Stimulated activated naive CD8-positive, alpha-beta T cell treated with anti-CD3 and anti-CD28 coated beads, Interleukin-15, Interleukin-2, amounts not matched to agents 100 ng/mL and 50 ng/mL, for 24 hours (primary cell): ENCODE results near the gene DCAF7.

ENCODE experiments used
- H3K27ac Mint-ChIP-seq: one replicate; pipeline ENCODE4 v1.8.0; 2021; ENCODE audit warnings: mild to moderate bottlenecking, mixed read lengths
- H3K27me3 Mint-ChIP-seq: one replicate; pipeline ENCODE4 v1.8.0; 2021; ENCODE audit warnings: mixed read lengths
- H3K36me3 Mint-ChIP-seq: one replicate; pipeline ENCODE4 v1.8.0; 2021; ENCODE audit warnings: low read depth, mixed read lengths
- H3K4me1 Mint-ChIP-seq: one replicate; pipeline ENCODE4 v1.8.0; 2021; ENCODE audit warnings: low read depth, mixed read lengths
- H3K4me3 Mint-ChIP-seq: one replicate; pipeline ENCODE4 v1.8.0; 2021; ENCODE audit warnings: mild to moderate bottlenecking, mixed read lengths
- H3K9me3 Mint-ChIP-seq: one replicate; pipeline ENCODE4 v1.8.0; 2021; ENCODE audit warnings: mixed read lengths

The DCAF7 gene

GRCh38 chr17:63635787-63636186 is 85.5 kb downstream of the DCAF7 start:
- no peak overlapping the region for H3K4me3 Mint-ChIP-seq
- H3K27me3 Mint-ChIP-seq, result no peaks in the 10 kb centered on the region
- H3K4me1 Mint-ChIP-seq, result peaks cover 21% of the 10 kb centered on the region
- peaks cover 26% of the 10 kb centered on the region for H3K36me3 Mint-ChIP-seq
- H3K27ac Mint-ChIP-seq, result no peak overlapping the region
- no peaks in the 10 kb centered on the region for H3K9me3 Mint-ChIP-seq

- Mint-ChIP-seq H3K4me3 (no peak overlapping the region), H3K36me3 (peaks cover 20% of the 10 kb centered on the region), H3K27me3 (no peaks in the 10 kb centered on the region), H3K27ac (no peak overlapping the region), H3K4me1 (peaks cover 16% of the 10 kb centered on the region), H3K9me3 (no peaks in the 10 kb centered on the region)
Observed at GRCh38 chr17:63639125-63639524, 88.8 kb downstream of the DCAF7 start.

- Mint-ChIP-seq H3K4me1 (peaks cover 17% of the 10 kb centered on the region), H3K27me3 (no peaks in the 10 kb centered on the region), H3K9me3 (no peaks in the 10 kb centered on the region), H3K27ac (no peak overlapping the region), H3K4me3 (no peak overlapping the region), H3K36me3 (peaks cover 16% of the 10 kb centered on the region)
Observed at GRCh38 chr17:63640038-63640437, 89.8 kb downstream of the DCAF7 start.

- no peaks in the 10 kb centered on the region for H3K9me3 Mint-ChIP-seq
- no peak overlapping the region for H3K27ac Mint-ChIP-seq
- H3K36me3 Mint-ChIP-seq, result peaks cover 11% of the 10 kb centered on the region
- H3K4me1 Mint-ChIP-seq, result peaks cover 31% of the 10 kb centered on the region
- no peaks in the 10 kb centered on the region for H3K27me3 Mint-ChIP-seq
- H3K4me3 Mint-ChIP-seq, result no peak overlapping the region
Observed at GRCh38 chr17:63641692-63642448, 91.6 kb downstream of the DCAF7 start.
